DND-41 (cell line): ENCODE results near the gene ATXN2L.

ENCODE experiments used
- ATAC-seq: fragments of 200-7000 bp; cut with Tn5 transposase; 3 replicates; pipeline ENCODE4 v1.9.1; 2021; ENCODE audit warnings: low read depth; ENCODE audit not compliant: insufficient read depth
- DNase-seq: peaks from one replicate; pipeline ENCODE4 v3.0.0-alpha.2; 2020
- H2AFZ ChIP-seq: 2 replicates; pipeline ENCODE4 v1.6.0; 2012; ENCODE audit warnings: low read depth, low read length
- H3K27ac ChIP-seq: 2 replicates; pipeline ENCODE4 v1.5.1; 2012; ENCODE audit warnings: low read length, inconsistent platforms
- H3K27me3 ChIP-seq: fragments of 200-600 bp; sonication (generic); 2 replicates; pipeline ENCODE4 v1.6.0; 2012; ENCODE audit warnings: low read length, mild to moderate bottlenecking, inconsistent platforms; ENCODE audit not compliant: insufficient read depth, poor library complexity
- H3K36me3 ChIP-seq: 2 replicates; pipeline ENCODE4 v1.5.1; 2012; ENCODE audit warnings: low read length, inconsistent platforms; ENCODE audit not compliant: insufficient read depth
- H3K4me1 ChIP-seq: 2 replicates; pipeline ENCODE4 v1.5.1; 2012; ENCODE audit warnings: mild to moderate bottlenecking, low read length; ENCODE audit not compliant: insufficient read depth
- H3K4me2 ChIP-seq: 2 replicates; pipeline ENCODE4 v1.6.0; 2012; ENCODE audit warnings: mild to moderate bottlenecking, moderate library complexity, low read length, inconsistent platforms; ENCODE audit not compliant: insufficient read depth
- H3K4me3 ChIP-seq, 2 experiments: fragments of 200-600 bp in 1 of 2; shearing (Covaris generic) in 1 of 2; 2 replicates each; pipeline ENCODE4 v1.5.1; 2012 to 2016; ENCODE audit warnings: inconsistent platforms in 2 of 2, low read length in 2 of 2, mild to moderate bottlenecking in 2 of 2, low read depth in 1 of 2, moderate library complexity in 1 of 2
- H3K79me2 ChIP-seq: 2 replicates; pipeline ENCODE4 v1.6.0; 2012; ENCODE audit warnings: low read length, inconsistent platforms; ENCODE audit not compliant: insufficient read depth
- H3K9ac ChIP-seq: 2 replicates; pipeline ENCODE4 v1.6.0; 2012; ENCODE audit warnings: low read depth, mild to moderate bottlenecking, inconsistent platforms, low read length, moderate library complexity
- H3K9me3 ChIP-seq: 2 replicates; pipeline ENCODE4 v1.5.1; 2012; ENCODE audit warnings: low read length, moderate library complexity, mild to moderate bottlenecking, inconsistent platforms; ENCODE audit not compliant: insufficient read depth, severe bottlenecking
- H4K20me1 ChIP-seq: 2 replicates; pipeline ENCODE4 v1.6.0; 2012; ENCODE audit warnings: low read length; ENCODE audit not compliant: insufficient read depth
- EZH2 ChIP-seq: IDR thresholded peaks from 3 replicates; pipeline ENCODE4 v1.6.1; 2012; ENCODE audit warnings: borderline replicate concordance, low read depth, mild to moderate bottlenecking, moderate library complexity, low read length, inconsistent platforms; ENCODE audit not compliant: severe bottlenecking
- TF ChIP-seq, protein P1 (sequence below): IDR thresholded peaks from 2 replicates; pipeline ENCODE4 v1.5.1; 2012; ENCODE audit warnings: borderline replicate concordance, low read length, moderate library complexity, mild to moderate bottlenecking; ENCODE audit not compliant: poor library complexity, severe bottlenecking; ENCODE audit errors: extremely low read depth

ATXN2L gene

DNA sequence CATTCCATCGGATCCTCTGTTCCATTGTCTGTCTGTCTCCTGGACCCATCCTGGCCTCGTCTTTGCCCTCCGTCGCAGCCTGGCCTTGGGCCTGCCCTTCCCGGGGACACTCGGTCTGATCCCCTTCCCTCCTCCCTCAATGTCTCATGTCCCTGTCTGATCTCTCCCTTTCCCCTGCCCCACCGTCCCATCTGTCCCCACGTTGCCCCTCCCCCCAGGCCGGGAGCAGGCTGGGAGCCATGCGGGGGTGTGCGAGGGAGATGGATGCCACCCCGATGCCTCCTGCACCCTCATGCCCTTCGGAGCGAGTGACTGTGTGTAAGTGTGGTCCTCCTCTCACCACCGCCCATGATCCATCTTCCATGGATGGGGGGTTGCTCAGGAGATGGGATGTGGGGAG lies 50.2 kb downstream of the ATXN2L start:
- Histone ChIP-seq H3K9me3 (no peaks in the 10 kb centered on the region), H3K79me2 (no peaks in the 10 kb centered on the region; the same call in 1 of the 2 replicates), H4K20me1 (peaks cover 10% of the 10 kb centered on the region; the same call in 1 of the 2 replicates), H2AFZ (no peak overlapping the region), H3K4me2 (no peak overlapping the region), H3K27me3 (no peaks in the 10 kb centered on the region), H3K4me3 (no peak overlapping the region), H3K36me3 (peaks cover 63% of the 10 kb centered on the region), H3K9ac (no peak overlapping the region), H3K27ac (no peak overlapping the region), H3K4me1 (no peaks in the 10 kb centered on the region)
- DNase-seq (no peak), ATAC-seq (no peak)
- TF ChIP-seq, protein P1, sequence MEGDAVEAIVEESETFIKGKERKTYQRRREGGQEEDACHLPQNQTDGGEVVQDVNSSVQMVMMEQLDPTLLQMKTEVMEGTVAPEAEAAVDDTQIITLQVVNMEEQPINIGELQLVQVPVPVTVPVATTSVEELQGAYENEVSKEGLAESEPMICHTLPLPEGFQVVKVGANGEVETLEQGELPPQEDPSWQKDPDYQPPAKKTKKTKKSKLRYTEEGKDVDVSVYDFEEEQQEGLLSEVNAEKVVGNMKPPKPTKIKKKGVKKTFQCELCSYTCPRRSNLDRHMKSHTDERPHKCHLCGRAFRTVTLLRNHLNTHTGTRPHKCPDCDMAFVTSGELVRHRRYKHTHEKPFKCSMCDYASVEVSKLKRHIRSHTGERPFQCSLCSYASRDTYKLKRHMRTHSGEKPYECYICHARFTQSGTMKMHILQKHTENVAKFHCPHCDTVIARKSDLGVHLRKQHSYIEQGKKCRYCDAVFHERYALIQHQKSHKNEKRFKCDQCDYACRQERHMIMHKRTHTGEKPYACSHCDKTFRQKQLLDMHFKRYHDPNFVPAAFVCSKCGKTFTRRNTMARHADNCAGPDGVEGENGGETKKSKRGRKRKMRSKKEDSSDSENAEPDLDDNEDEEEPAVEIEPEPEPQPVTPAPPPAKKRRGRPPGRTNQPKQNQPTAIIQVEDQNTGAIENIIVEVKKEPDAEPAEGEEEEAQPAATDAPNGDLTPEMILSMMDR: no peak
- no peak for TF ChIP-seq EZH2

DNA sequence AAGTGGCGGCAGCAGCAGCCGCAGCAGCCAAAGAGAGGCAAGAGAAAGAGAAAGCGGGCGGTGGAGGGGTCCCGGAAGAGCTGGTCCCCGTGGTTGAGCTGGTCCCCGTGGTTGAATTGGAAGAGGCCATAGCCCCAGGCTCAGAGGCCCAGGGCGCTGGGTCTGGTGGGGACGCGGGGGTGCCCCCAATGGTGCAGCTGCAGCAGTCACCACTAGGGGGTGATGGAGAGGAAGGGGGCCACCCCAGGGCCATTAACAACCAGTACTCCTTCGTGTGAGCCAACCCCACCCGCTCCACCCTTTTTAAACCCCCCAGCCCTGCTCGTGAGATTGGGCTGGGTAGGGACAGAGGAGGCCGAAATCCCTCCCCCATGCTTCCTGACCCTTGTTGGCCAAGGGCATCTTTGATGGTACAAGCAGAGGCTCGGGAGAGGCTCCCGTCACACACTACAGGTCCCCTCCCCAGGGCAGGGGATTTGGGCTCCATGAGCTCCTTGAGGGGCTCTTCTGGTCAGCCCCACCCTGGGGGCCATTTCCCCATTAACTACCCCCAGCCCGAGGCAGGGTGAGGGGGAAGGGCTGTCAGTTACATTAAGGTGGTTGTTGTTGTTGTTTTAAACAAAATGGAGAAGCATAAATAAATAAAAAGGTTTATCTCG lies 50.9 kb downstream of the ATXN2L start:
- no peak for TF ChIP-seq EZH2
- TF ChIP-seq, protein P1: peak; percentile 81
- H3K4me3 ChIP-seq: no peak overlapping the region
- H3K4me1 ChIP-seq: peaks cover 7% of the 10 kb centered on the region
- no peaks in the 10 kb centered on the region for H3K9me3 ChIP-seq
- ATAC-seq (peak; percentile 75), DNase-seq (peak; percentile 60)
- peaks cover 10% of the 10 kb centered on the region; the same call in 1 of the 2 replicates for H4K20me1 ChIP-seq
- peaks cover 59% of the 10 kb centered on the region for H3K36me3 ChIP-seq
- no peaks in the 10 kb centered on the region for H3K27me3 ChIP-seq
- H2AFZ ChIP-seq: no peak overlapping the region
- no peak overlapping the region for H3K4me2 ChIP-seq
- no peak overlapping the region for H3K27ac ChIP-seq
- no peaks in the 10 kb centered on the region; the same call in 1 of the 2 replicates for H3K79me2 ChIP-seq
- no peak overlapping the region for H3K9ac ChIP-seq

DNA sequence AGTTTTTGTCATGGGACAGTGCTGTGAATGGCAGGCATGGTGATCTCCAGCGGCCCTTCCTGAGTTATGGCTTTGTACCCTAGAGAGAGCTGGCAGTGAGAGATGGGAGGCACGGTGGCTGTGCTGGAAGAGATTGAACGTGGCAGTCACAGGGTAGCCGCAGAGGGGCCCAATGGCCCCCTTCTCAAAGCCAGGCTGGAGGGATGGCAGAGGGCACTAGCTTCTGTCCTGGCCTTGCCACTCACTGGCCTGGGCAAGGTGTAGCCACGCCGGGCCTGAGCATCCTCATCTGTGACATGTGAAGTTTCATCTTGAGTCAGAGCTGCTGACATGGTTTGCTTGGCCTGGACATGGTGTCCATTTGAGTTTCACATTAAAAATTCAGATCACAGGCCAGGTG lies 51.6 kb downstream of the ATXN2L start:
- Histone ChIP-seq H3K9ac (no peak overlapping the region), H3K9me3 (no peaks in the 10 kb centered on the region), H3K27ac (no peak overlapping the region), H3K4me1 (peaks cover 14% of the 10 kb centered on the region), H3K4me2 (no peak overlapping the region), H2AFZ (no peak overlapping the region), H3K27me3 (no peaks in the 10 kb centered on the region), H3K4me3 (no peak overlapping the region), H3K79me2 (peaks cover 4% of the 10 kb centered on the region), H3K36me3 (peaks cover 52% of the 10 kb centered on the region), H4K20me1 (peaks cover 6% of the 10 kb centered on the region; the same call in 1 of the 2 replicates)
- TF ChIP-seq EZH2: no peak
- TF ChIP-seq, protein P1: no peak
- ATAC-seq: no peak
- no peak for DNase-seq
